GM18861 (cell line): ENCODE data around the gene DSTYK.

ENCODE experiments used
- ATAC-seq: cut with Tn5 transposase; IDR thresholded peaks from one replicate; pipeline ENCODE4 v1.9.1; 2021; ENCODE audit not compliant: unreplicated experiment

DSTYK gene

GRCh38 chr1:205211169-205211838, at the start of gene DSTYK:
Gene DSTYK, minus strand, starts transcription at chr1:205211702. Its CDS starts 167 bp downstream, at chr1:205211535.
- peak; percentile 68 for ATAC-seq

- no peak for ATAC-seq
Measured at GRCh38 chr1:205259998-205260397, 48.5 kb upstream of the DSTYK start.

DNA sequence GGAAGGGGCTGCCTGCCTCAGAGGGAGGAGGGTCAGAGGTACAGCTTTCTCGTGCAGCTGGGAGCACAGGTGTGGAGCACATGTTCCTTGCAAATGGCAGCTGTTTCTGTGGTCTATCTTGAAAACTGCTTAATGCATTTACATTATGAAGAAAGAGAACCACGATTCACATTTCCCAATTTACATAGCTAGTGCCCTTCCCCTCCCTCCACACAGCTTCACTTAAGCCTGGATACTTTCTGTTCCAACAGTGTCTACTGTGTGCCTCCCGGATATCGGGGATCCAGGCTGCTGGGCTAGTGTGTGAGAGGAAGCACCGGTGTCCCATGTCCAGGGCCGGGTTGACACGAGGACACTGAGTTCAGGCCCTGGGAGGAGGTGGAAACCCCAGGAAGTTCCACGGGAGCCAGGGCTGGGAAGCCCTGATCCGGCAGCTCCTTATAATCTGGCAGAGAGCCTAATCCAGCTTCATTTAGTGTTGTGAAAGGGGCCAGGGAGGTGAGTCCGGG, 47.9 kb upstream of the DSTYK start:
- no peak for ATAC-seq

DNA sequence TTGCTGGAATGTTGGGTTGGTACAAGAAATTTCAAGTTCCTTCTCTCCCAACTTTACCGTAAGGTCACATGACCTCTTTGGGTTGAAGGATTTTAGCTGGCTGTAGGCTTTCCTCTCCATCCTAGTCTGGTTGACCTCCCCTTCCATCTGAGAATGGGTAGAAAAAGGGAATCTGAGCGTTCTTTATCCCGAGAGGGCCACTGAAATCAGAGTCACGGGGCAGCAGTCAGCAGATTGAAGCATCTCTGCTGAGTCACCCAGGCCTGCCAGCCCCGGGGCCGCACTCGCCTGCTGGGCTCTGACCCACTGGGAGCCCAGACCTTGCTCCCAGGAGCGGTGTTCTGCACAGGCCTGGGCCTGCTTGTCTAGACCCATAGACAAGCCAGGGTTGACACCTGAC, 47.2 kb upstream of the DSTYK start:
- ATAC-seq: no peak

DNA sequence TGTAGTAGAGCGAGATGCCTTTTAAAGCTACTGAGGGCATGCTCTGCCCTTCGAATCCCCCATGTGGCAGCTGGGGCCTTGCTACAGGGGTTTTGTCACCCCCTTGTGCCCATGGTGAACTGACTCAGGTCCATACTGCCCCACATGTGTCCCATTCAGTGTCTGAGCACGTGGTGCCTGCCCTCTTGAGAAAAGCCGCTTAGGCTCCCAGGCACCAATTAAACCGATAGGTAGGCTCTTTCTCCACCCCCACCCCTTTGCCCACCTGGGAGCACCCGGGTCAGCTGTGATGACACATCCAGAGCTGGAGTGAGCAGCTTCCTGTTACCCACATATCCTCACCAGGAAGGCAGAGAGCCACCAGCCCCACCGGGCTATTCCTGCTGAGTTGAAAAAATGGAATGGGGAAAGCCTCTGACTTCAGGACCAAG, 46.8 kb upstream of the DSTYK start:
- no peak for ATAC-seq

- ATAC-seq: no peak
Measured at GRCh38 chr1:205257735-205258134, 46.2 kb upstream of the DSTYK start.

- no peak for ATAC-seq
Measured at GRCh38 chr1:205256951-205257625, 45.6 kb upstream of the DSTYK start.

DNA sequence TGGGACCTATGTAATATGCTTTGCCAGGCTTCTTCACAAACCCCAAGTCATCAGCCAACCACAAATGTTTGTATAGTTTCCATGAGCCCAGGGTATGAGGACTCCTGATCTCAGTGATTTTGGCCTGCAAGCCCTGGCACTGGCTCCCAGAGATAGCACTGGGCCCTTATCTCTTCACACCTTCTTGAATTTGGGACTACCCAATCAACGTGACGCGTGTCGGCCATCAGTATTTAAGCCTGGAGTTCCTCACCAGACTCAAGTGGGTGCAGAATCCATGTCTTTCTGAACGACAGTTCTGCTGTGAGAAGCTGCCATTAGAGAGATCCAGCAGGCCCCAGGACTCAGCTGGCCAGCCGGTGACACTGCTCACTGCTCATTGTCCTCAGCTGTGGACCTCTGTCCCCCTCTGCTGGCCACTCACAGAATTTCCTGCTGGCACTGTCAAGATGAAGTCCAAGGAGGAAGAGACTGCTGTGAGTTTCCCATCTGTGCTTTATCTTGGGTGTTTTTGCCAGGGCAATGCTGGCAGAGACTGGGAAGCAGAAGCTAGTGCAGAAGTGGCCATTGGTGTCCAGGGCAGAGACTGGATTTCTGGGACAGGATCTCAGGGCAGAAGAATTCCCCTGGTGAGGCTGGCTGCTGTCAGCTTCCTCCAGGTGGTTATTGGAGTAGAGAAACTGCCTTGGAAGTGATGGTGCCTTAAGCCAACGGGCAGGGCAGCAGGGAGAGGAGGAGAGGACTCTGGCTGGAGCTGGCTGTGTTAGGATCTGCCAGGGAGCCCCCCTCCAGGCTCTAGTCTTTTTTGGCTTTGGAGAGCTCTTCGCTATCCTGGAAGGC, 44.7 kb upstream of the DSTYK start:
- no peak for ATAC-seq

DNA sequence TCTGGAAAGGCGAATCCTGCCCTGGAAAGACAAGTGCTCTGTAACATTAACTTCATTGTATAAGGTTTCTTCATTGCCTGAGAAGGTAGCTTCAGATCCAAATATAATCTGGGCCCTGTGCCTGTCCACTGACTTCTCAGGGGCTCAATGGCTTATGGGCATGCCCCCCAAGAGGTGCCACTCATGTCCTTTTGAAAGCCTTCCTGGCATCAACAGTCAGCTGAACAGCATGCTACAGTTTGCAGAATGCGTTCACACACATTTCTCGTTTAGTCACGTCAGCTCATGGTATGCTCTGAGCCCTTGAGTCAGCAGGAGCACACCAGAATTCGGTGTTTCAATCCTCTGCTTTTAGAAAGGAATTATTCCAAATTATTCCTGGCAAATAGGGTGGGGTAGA, 40.1 kb upstream of the DSTYK start:
- ATAC-seq: no peak

GRCh38 chr1:205250699-205251098, 39.2 kb upstream of the DSTYK start:
- no peak for ATAC-seq

DNA sequence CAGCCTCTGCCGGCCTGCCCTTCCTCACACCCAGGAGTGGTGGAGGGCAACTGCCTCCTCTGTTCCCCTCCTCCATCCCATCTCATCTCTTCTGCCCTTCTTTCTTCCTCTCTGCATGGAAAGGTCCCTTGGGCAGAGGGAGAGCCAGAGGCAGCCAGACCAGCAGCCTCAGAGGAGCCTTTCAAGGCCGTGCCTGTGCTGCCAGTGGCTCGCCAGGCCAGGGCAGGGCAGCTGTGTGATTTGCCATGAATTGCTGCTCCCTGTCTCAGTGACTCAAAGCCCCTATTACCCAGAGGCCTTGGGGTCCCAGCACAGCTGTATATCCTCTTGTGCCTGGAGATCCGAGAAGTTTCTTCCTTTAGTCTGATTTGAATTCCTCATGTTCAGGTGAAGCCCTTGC, 38.1 kb upstream of the DSTYK start:
- ATAC-seq: no peak

- ATAC-seq: no peak
Measured at GRCh38 chr1:205248793-205249601, 37.5 kb upstream of the DSTYK start.

- ATAC-seq: no peak
Measured at GRCh38 chr1:205247130-205247921, 35.8 kb upstream of the DSTYK start.

GRCh38 chr1:205246351-205247119, 35.0 kb upstream of the DSTYK start:
- no peak for ATAC-seq

DNA sequence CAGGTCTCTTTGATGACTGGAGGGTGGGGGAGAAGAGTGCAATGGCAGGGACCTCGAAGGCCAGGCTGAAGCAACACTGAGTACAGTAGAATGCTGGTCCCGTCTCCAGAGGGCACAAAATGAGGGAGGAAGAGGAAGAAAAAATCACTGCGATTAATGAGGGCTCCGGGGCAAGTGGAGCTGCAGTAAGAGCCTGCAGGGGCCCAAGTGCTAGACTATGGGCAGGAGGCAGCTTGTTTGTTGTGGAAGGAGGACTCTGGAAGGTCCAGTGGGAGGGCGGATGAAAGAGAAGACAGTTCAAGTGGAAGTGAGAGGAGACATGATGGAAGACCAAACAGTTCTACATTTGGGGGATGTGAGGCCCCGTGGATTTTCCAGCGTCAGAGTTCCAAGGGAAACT, 33.6 kb upstream of the DSTYK start:
- ATAC-seq: no peak

DNA sequence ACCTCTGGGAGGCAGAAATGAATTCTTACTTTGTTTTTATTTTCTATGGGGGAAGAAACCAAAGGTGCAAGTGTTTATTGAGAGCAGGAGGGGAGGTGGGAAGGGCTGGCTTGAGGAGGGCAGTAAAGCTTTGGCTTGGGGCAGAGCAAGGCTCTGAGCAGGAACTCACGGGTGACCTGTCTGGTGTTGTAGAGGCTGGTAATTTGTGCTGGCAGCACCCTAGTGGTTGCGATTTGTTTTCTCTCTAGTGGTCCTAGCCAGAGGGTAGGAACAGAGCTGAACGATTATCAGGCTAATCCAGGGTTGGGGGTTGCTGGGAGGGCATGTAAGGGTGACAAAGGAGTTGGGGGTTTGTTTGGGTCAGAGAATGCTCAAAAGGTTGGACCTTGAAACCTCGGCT, 32.9 kb upstream of the DSTYK start:
- no peak for ATAC-seq

DNA sequence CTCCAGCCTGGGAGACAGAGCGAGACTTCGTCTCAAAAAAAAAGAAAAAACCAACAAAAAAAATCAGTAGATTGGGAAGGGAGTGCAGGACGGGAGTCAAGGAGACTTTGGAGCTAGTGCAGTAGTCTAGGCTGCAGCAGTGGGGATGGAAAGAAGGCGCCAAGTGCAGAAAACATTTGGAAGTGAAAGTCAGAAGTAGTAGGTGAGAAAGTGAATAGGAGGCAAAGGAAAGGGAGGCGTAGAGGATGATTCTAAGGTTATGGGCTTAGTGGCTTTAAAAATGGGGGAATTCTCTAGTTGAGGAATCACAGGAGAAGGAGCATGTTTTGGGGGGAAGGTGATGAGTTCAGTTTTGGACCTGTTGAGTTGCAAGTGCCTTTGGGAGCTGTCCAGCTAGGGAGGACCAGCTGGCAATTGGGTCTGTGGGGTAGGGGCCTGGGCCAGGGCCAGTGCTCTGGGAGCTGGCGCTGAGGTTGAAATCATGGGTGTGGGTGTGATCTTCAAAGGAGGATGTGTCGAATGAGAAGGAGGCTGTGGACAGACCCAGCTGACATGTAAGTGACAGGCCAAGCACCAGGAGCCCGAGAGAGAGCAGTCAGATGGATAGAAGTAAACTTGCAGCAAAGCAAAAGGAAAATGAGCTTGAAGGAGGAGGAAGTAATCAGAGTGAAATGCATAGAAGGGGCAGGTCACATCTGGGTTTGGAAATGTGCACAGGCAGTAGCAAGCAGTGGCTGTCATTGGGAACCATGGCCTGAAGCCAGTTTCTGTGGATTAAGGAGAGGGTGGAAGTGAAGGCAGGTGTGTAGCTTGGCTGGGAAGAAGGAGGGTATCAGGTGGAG, 32.1 kb upstream of the DSTYK start:
- ATAC-seq: no peak

DNA sequence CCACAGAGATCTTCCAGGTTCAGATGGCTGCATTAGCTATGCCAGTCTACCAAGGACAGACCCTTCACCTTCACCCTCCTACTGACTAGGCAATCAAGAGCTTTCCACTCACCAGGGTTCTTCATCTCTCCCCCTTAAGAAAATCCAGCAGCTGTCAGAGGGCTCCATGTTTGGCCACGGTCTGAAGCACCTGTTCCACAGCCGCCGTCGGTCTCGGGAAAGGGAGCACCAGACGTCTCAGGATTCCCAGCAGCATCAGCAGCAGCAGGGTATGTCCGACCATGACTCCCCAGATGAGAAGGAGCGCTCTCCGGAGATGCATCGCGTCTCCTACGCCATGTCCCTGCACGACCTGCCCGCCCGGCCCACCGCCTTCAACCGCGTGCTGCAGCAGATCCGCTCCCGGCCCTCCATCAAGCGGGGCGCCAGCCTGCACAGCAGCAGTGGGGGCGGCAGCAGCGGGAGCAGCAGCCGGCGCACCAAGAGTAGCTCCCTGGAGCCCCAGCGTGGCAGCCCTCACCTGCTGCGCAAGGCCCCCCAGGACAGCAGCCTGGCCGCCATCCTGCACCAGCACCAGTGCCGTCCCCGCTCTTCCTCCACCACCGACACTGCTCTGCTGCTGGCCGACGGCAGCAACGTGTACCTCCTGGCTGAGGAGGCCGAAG, 30.0 kb upstream of the DSTYK start:
- ATAC-seq: no peak
